ENCODE results near the gene FOXQ1.

The FOXQ1 gene

DNA sequence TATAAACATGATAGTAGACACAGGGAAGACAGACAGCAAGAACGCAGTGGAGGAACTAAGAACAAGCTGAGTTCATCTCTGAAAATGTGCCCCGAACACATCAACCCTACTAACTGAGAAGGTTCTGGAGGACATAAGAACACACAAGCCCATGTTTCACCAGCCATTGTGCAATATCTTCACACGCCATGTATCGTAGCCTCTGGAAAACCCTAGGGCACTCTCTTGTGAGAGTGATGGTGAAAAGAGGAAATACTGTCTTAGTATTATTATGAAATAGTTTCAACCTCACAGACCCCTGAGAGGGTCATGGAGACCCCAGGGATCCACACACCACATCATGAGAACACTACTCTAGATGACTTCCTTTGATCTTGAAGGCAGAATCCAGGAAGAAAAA, 51.4 kb downstream of the FOXQ1 start:
- DNase-seq (ENCODE audit: low read depth), result no peak

DNA sequence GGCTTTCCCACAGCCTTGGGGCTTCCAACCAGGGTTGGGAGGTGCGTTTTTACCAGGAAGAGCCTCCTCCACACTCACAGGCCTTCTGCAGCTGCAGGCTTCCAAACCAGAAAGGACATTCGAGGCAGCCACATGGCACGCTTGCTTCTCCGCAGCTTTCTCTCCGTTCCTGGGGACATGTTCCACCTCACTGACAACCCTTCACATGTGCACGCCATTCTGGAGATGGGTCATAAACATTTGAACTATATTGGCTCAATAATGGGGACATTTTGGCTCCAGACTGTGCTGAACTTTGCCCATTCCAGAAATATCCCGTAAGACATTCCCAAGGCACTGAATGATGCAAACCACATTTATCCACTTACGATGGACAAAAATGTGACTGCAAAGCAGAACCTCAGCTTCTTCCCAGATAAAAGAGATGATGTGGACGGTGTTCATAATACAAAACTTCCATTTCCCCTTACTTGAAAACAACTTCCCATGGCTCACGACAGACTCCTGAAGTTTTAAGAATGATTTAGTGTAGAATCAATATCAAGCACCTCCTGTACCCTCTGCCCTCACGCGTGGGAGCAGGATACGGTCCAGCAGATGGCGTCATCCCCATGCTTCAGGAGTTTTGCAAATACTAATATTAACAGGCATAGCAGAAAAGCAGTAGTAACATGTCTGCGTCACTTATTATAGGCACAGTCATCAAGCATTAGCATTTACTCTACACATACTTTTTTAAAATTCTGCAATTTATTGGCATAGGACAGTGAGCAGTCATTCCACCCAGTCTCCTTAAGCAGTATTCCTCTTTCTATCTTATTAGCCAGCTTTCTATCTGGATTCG, 52.1 kb downstream of the FOXQ1 start:
- DNase-seq (ENCODE audit: low read depth), result no peak
